HG02763 (cell line): ENCODE data around the gene HNRNPAB.

Experiments used
- ATAC-seq: cut with Tn5 transposase; IDR thresholded peaks from one replicate; pipeline ENCODE4 v1.9.1; 2021; ENCODE audit warnings: mild to moderate bottlenecking, moderate library complexity; ENCODE audit not compliant: unreplicated experiment

The HNRNPAB gene

GRCh38 chr5:178211095-178212048 lies 7.0 kb downstream of the HNRNPAB start:
- ATAC-seq, result no peak

GRCh38 chr5:178212241-178213002 lies 8.1 kb downstream of the HNRNPAB start:
- no peak for ATAC-seq

GRCh38 chr5:178213003-178213461 lies 8.7 kb downstream of the HNRNPAB start:
- ATAC-seq, result no peak

- ATAC-seq, result no peak
Observed at GRCh38 chr5:178213748-178214151, 9.4 kb downstream of the HNRNPAB start.

GRCh38 chr5:178214160-178214803 lies 9.9 kb downstream of the HNRNPAB start:
- no peak for ATAC-seq

GRCh38 chr5:178215280-178216002 lies 11.1 kb downstream of the HNRNPAB start:
- ATAC-seq, result no peak

GRCh38 chr5:178216088-178216534 lies 11.8 kb downstream of the HNRNPAB start:
- no peak for ATAC-seq

- no peak for ATAC-seq
Observed at GRCh38 chr5:178216779-178217178, 12.4 kb downstream of the HNRNPAB start.

- no peak for ATAC-seq
Observed at GRCh38 chr5:178218237-178218776, 14.0 kb downstream of the HNRNPAB start.

- ATAC-seq, result no peak
Observed at GRCh38 chr5:178218827-178219226, 14.5 kb downstream of the HNRNPAB start.

- no peak for ATAC-seq
Observed at GRCh38 chr5:178221282-178221681, 16.9 kb downstream of the HNRNPAB start.

- no peak for ATAC-seq
Observed at GRCh38 chr5:178221853-178222252, 17.5 kb downstream of the HNRNPAB start.

GRCh38 chr5:178222292-178222691 lies 18.0 kb downstream of the HNRNPAB start:
- no peak for ATAC-seq

GRCh38 chr5:178223196-178223773 lies 19.0 kb downstream of the HNRNPAB start:
- ATAC-seq, result no peak

GRCh38 chr5:178223828-178224335 lies 19.5 kb downstream of the HNRNPAB start:
- ATAC-seq, result no peak

- ATAC-seq, result no peak
Observed at GRCh38 chr5:178224403-178224802, 20.1 kb downstream of the HNRNPAB start.

GRCh38 chr5:178225174-178225573 lies 20.8 kb downstream of the HNRNPAB start:
- no peak for ATAC-seq

GRCh38 chr5:178227138-178227659 lies 22.9 kb downstream of the HNRNPAB start:
- ATAC-seq, result no peak

GRCh38 chr5:178227929-178228328 lies 23.6 kb downstream of the HNRNPAB start:
- no peak for ATAC-seq
